HG02885 (cell line): ENCODE measurements around the gene CAPS.
"Not testable (repeated sequence)": the region's sequence is repeated elsewhere in the genome, so short reads cannot be mapped to it uniquely, and the experiment has no call there.

Experiments used
- ATAC-seq: cut with Tn5 transposase; IDR thresholded peaks from one replicate; pipeline ENCODE4 v1.9.1; 2021; ENCODE audit warnings: mild to moderate bottlenecking; ENCODE audit not compliant: unreplicated experiment, poor library complexity

The CAPS gene

GRCh38 chr19:5913739-5914357 lies at the start of gene CAPS:
TSS of gene CAPS (plus strand) at chr19:5914254. CDS start at chr19:5914407, 153 bp downstream.
- ATAC-seq = no peak

DNA sequence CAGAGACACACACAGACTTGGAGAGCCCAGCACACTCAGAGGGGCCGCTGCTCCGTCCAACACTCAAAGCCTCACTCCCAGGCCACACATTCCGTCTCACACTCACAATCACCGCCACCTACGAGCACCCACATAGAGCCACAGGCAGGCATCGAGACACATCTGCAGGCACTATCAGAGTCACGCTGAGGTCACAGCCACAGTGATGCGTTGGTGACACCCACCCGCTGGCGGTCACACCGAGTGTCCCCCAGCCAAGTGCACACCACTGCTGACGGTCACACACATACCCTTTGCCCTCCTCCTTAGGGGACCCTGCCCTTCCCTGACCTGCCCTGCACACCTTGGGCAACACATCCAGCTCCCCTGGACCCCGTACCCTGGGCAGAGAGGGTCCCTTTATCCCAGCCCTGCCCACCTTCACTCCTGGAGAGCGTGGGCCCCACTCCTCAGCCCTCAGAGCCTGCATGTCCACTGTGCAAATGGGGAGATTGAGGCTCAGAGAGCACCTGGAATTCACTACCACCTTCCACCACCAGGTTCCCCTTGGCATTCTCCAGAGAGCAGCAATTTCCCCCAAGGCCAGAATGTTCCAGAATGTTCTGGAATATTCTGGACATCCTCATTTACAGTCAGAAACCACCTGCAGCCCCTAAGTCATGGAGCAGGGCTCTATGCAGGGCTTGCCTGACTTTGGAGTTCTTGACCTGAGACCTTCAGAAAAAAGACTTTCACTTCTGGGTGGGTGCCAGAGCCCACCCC lies 49.1 kb upstream of the CAPS start:
- no peak for ATAC-seq

GRCh38 chr19:5865772-5866171 lies 48.3 kb upstream of the CAPS start:
- ATAC-seq = no peak

DNA sequence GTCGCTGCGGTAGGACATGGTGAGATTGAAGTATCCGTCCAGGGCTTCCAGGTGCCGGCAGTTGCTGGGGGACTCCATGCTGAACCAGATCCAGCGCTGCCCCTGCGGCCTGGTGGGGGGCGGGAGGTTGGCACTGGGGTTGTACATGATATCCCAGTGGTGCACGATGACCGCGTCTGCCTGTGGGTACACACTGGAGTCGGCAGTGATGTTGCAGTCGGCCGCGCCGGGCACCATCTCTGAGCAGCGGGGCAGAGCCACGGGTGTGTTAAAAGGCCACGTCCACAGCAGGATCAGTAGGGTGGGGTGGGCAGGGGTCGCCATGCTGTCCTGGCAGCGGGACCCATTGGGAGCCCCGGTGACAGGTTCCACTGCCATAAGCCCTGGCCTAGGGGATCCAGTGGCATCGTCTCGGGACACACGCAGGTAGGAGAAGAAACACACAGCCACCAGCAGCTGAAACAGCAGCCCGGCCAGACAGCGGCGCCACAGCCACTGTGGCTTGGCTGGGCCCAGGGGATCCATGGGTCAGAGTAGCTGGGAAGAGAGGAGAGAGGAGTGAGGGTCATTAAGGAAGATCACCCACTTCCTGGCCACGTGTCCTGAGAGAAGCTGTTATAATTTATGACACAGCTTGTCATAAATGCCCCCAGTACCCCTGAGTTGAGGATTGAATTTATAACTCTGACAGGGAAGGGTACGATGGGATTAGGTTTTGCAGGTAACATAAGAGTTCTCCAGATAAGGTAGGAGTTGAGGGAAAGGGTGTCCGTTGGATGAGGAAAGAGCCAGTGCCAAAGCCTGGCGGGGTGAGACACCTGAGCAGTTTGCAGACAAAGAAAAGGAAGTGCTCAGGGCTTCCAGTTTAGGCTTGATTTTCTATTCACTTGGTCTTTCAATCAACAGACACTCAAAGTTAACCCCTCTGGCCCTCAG lies 46.6 kb upstream of the CAPS start:
- no peak for ATAC-seq

DNA sequence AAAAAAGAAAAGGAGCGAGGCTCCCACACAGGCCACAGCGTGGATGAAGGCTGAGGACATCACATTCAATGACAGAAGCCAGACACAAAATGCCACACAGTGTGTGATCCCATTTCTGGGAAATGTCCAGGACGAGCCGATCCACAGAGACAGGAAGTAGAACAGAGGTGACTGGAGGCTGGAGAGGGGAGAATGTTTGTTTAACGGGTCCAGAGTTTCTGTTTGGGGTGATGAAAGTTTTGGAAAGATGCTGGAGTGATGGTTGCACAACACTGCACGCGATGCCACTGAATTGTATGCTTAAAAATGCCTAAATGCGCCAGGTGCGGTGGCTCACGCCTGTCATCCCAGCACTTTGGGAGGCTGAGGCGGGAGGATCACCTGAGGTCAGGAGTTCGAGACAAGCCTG lies 43.1 kb upstream of the CAPS start:
- ATAC-seq = no peak

DNA sequence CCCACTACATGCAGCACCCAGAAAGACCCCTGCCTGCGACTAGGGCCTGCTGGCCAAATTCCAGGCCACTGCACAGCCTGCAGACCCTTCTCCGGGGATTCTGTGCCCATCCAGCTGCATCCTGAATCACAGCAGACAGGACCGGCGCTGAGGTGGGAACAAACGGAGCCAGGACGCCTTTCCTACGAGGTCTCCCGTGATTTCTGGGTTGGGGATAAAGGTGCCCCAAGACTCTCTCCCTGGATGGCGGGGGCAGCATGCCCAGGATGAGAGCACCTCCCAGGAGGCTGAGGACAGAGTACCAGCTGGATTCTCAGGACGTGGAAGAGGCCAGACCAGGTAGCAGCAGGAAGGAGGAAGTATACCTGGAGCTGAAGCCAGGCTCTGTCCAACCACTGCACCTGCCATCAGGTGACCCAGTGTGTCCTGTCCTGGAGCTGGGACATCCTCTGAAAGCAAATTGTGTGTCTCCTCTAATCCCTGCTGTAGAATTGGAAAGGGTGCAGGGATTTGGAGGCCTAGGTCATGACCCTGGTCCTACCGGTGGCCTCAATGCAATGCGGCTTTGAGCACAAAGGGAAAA lies 40.3 kb upstream of the CAPS start:
- no peak for ATAC-seq

- not testable (repeated sequence) for ATAC-seq
Observed at GRCh38 chr19:5874496-5874895, 39.6 kb upstream of the CAPS start.

DNA sequence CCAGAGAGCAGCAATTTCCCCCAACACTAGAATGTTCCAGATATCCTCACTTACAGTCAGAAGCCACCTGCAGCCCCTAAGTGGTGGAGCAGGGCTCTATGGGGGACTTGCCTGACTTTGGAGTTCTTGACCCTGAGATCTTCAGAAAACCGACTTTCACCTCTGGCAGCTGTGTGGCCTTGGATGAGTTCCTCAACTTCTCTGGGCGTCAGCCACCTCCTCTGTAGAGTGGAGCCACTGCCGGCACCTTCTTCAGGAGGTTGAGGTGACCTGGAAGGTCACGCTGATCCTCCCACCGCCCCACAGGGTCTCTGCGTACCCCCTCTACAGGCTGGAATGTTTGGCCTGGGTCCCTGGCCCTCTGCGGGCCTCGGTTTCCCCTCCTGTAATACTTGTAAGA lies 36.6 kb upstream of the CAPS start:
- no peak for ATAC-seq

GRCh38 chr19:5877882-5878281 lies 36.2 kb upstream of the CAPS start:
- ATAC-seq = no peak

- ATAC-seq = no peak
Observed at GRCh38 chr19:5880196-5880595, 33.9 kb upstream of the CAPS start.

DNA sequence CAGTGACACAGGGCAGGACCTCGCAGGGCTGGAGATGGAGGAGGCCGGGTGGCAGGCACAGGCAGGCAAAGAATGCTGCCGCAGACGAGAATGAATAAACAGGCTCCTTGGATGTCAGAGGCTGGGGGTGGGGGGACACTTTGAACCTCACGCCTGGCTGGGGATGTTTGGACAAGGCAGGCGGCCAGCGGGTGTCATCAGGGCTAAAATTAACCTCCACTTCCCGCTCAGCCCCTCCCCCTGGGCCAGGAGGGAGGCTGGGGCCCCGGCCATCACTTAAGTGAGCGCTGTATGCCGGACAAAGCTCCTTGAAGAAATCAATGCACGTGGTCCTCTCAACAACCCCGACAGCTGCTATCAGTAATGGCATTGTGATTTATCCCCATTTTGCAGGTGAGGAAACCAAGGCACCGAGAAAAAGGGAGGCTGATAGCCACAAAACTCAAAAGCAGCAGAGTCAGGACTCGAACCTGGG lies 33.4 kb upstream of the CAPS start:
- ATAC-seq = no peak

GRCh38 chr19:5881543-5882299 lies 32.3 kb upstream of the CAPS start:
- ATAC-seq = no peak

DNA sequence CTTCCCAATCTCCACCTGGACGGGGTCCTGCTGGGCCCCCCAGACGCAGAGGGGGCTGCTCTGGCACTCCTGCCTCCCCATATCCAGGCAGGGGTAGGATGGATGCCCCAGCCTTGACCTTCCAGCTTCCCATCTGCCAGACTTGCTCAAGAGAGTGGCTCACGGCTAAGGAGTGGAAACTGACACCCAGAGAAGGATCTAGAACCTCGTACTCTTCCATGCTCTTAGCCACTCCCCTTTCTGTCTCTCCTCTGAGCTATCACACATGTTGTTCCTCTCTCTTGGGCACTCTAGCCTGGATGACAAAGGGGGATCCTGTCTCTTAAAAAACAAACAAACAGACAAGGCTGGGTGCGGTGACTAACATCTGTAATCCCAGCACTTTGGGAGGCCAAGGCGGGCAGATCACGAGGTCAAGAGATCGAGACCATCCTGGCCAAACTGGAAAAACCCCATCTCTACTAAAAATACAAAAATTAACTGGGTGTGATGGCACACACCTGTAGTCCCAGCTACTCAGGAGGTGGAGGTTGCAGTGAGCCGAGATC lies 31.6 kb upstream of the CAPS start:
- ATAC-seq = no peak

DNA sequence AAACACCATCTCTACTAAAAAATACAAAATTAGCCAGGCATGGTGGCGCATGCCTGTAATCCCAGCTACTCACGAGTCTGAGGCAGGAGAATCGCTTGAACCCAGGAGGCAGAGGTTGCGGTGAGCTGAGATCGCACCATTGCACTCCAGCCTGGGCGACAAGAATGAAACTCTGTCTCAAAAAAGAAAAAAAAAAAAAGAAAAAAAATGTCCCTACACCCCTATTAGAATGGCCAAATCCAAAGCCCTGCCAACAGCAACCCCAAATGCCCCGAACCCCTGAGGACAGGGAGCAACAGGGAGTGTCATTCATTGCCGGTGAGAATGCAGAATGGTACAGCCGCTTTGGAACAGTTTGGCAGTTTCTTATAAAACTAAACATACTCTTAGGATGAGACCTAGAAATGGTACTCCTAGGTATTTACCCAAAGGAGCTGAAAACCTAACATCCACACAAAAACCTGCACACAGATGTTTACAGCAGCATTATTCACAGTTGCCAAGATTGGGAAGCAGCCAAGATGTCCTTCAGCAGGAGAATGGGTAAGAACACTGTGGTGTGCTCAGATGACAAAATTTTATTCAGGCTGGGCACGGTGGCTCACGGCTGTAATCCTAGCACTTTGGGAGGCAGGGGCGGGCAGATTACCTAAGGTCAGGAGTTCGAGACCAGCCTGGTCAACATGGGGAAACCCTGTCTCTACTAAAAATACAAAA lies 30.7 kb upstream of the CAPS start:
- not testable (repeated sequence) for ATAC-seq

DNA sequence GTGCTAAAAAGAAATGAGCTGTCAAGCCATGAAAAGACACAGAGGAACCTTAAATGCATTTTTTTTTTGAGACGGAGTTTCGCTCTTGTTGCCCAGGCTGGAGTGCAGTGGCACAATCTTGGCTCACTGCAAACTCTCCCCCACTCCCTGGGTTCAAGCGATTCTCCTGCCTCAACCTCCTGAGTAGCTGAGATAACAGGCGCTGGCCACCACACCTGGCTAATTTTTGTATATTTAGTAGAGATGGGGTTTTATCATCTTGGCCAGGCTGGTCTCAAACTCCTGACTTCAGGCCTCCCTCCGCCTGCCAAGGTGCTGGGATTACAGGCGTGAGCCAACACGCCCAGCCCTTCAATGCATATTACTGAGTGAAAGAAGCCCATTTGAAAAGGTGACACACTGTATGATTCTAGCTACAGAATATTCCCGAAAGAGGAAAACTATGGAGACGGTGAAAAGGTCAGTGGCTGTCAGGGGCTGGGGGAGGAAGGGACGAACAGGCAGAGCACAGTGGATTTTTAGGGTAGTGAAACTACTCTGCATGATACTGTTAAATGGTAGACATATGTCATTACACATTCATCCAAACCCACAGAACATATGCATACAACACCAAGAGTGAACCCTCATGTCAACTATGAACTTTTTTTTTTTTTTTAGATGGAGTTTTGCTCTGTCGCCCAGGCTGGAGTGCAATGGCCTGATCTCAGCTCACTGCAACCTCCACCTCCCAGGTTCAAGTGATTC lies 29.8 kb upstream of the CAPS start:
- ATAC-seq = not testable (repeated sequence)

DNA sequence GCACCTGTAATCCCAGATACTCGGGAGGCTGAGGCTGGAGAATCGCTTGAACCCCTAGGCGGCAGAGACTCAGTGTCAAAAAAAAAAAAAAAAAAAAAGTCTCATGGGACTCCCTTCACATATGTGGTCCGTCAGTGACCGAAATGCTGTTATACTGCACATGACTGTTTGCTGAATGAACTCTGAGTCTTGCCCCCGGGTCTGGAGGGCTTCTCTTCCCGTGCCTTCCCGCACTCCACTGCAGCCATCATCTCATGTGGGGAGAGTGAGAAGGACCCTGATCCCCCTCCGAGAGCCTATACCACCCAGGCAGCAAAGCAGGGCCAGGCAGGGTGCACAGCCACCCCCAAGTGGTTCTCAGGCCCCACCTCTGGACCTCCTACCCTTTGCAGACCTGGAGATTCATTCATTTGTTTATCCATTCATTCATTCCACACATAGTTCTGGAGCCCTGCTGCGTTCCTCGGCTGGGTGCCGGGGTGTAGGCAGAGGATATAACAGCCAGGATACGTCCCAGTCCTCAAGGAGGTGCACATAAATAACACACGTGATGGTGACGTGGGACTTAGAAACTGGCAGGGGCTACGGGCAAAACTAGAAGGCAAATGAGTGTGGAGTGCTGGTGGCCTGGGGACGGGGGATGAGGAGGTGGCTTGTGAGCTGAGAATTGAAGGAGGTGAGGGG lies 24.6 kb upstream of the CAPS start:
- no peak for ATAC-seq

- ATAC-seq = no peak
Observed at GRCh38 chr19:5890099-5890498, 24.0 kb upstream of the CAPS start.

DNA sequence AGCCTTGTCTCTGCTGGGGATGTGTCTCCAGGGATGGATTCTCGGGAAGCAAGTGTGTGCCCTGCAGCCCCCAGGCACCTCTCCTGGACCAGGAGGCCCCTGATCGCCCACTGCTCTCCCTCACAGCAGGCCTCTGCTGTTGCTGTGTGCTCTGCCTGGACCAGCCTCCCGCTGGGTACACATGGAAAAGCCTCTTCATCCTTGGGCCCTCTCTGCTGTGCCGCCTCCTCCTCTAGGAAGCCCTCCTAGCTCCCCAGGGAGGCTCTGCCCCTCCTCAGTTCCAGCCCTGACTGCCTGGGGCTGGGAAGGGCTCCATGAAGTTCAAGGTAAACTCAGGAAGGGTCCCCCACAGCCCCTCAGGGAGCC lies 22.5 kb upstream of the CAPS start:
- no peak for ATAC-seq
